H1 (cell line): ENCODE data around the gene TIE1. TPM values are rescaled to one million over a fixed set of nuclear protein-coding genes. Genes with fewer than 3 reads are reported as not detected.

Experiments used
- CTCF ChIA-PET: fragments of 300-600 bp; sonication (Branson Sonifier 250); formaldehyde crosslinking; loops from one replicate; lab custom pipeline; 2021; ENCODE audit not compliant: partially characterized antibody; lab: Charles Lee
- POLR2A ChIA-PET: fragments of 300-600 bp; sonication (Branson Sonifier 250); formaldehyde crosslinking; loops from one replicate; lab custom pipeline; 2021; ENCODE audit warnings: inconsistent platforms; ENCODE audit not compliant: partially characterized antibody; lab: Charles Lee
- DNase-seq, 2 experiments: peaks; one replicate each; pipeline versions ENCODE4 v3.0.0 to v3.0.0-alpha.2; 2010 to 2022; ENCODE audit warnings: low spot score in 2 of 2, low read depth in 1 of 2, mixed read lengths in 1 of 2
- FAIRE-seq: peaks from 2 replicates; lab custom pipeline; 2011; peaks lifted over from hg19 to GRCh38; lab: Jason Lieb, UNC
- H2AFZ ChIP-seq: 2 replicates; pipeline ENCODE4 v1.8.1; 2012; ENCODE audit warnings: low read length, inconsistent platforms
- H2AK5ac ChIP-seq: 2 replicates; pipeline ENCODE4 v1.6.1; 2013; ENCODE audit warnings: low read depth, low read length
- H2BK120ac ChIP-seq: replicated peaks from 2 replicates; pipeline ENCODE3; 2013; ENCODE audit warnings: low read depth, low read length, inconsistent platforms
- H2BK12ac ChIP-seq: 2 replicates; pipeline ENCODE4 v1.6.1; 2013; ENCODE audit warnings: low read depth, low read length
- H2BK15ac ChIP-seq: 2 replicates; pipeline ENCODE4 v1.6.1; 2013; ENCODE audit warnings: low read length
- H2BK20ac ChIP-seq: 2 replicates; pipeline ENCODE4 v1.6.1; 2013; ENCODE audit warnings: low read length
- H2BK5ac ChIP-seq: 2 replicates; pipeline ENCODE4 v1.6.1; 2013; ENCODE audit warnings: low read depth, low read length
- H3K14ac ChIP-seq: 2 replicates; pipeline ENCODE4 v1.6.1; 2013; ENCODE audit warnings: inconsistent platforms; ENCODE audit not compliant: insufficient read length
- H3K18ac ChIP-seq: 2 replicates; pipeline ENCODE4 v1.6.1; 2013; ENCODE audit warnings: low read length; ENCODE audit errors: extremely low read depth
- H3K23ac ChIP-seq: 2 replicates; pipeline ENCODE4 v1.6.1; 2013; ENCODE audit warnings: inconsistent platforms; ENCODE audit not compliant: insufficient read length
- H3K23me2 ChIP-seq: 2 replicates; pipeline ENCODE4 v1.6.1; 2013; ENCODE audit warnings: low read depth, low read length
- H3K27ac ChIP-seq: 2 replicates; pipeline ENCODE4 v1.6.1; 2011; ENCODE audit warnings: low read depth, low read length, inconsistent platforms
- H3K27me3 ChIP-seq, 4 experiments: replicated peaks in 1 of 4; 1 replicate in 1 of 4; 2 replicates in 3 of 4; pipeline versions ENCODE4 v1.6.1 to v1.8.1; 2011 to 2013; ENCODE audit warnings: low read length in 3 of 4, mild to moderate bottlenecking in 3 of 4, inconsistent platforms in 2 of 4, mixed read lengths in 2 of 4, moderate library complexity in 1 of 4; ENCODE audit not compliant: control insufficient read depth in 3 of 4, insufficient read depth in 3 of 4; ENCODE audit errors: extremely low read depth in 1 of 4
- H3K36me3 ChIP-seq, 4 experiments: 2 replicates each; pipeline versions ENCODE4 v1.6.1 to v1.8.1; 2011 to 2013; ENCODE audit warnings: mild to moderate bottlenecking in 4 of 4, low read length in 3 of 4, moderate library complexity in 2 of 4, control low read depth in 1 of 4, inconsistent platforms in 1 of 4; ENCODE audit not compliant: insufficient read depth in 4 of 4, control insufficient read depth in 2 of 4
- H3K4ac ChIP-seq: replicated peaks from 2 replicates; pipeline ENCODE3; 2013; ENCODE audit warnings: low read length, low read depth, mixed read lengths, inconsistent platforms; ENCODE audit not compliant: insufficient read length
- H3K4me1 ChIP-seq, 4 experiments: replicated peaks in 1 of 4; 1 replicate in 1 of 4; 2 replicates in 3 of 4; pipeline versions ENCODE4 v1.6.1 to v1.8.1; 2011 to 2013; ENCODE audit warnings: low read length in 3 of 4, inconsistent platforms in 2 of 4, mixed read lengths in 1 of 4; ENCODE audit not compliant: insufficient read depth in 4 of 4, control insufficient read depth in 3 of 4
- H3K4me2 ChIP-seq, 2 experiments: 2 replicates each; pipeline versions ENCODE4 v1.6.1 to v1.8.1; 2011 to 2013; ENCODE audit warnings: low read depth in 2 of 2, low read length in 2 of 2, control low read depth in 1 of 2, inconsistent platforms in 1 of 2, mild to moderate bottlenecking in 1 of 2; ENCODE audit not compliant: insufficient read depth in 1 of 2
- H3K4me3 ChIP-seq, 4 experiments: fragments of 200-600, 300-600 bp in 1 of 4; sonication (generic), shearing (Covaris generic), sonication (Bioruptor Twin) in 1 of 4; 2 replicates each; pipeline versions ENCODE4 v1.5.1 to v1.8.1; 2011 to 2016; ENCODE audit warnings: low read length in 4 of 4, low read depth in 3 of 4, control low read depth in 2 of 4, inconsistent platforms in 2 of 4, mild to moderate bottlenecking in 2 of 4, mixed read lengths in 1 of 4, moderate library complexity in 1 of 4; ENCODE audit not compliant: insufficient read depth in 2 of 4; ENCODE audit errors: extremely low read depth in 1 of 4
- H3K56ac ChIP-seq: replicated peaks from 2 replicates; pipeline ENCODE3; 2013; ENCODE audit warnings: low read depth, mild to moderate bottlenecking, mixed read lengths, low read length, inconsistent platforms; ENCODE audit not compliant: insufficient read length
- H3K79me1 ChIP-seq: 2 replicates; pipeline ENCODE4 v1.6.1; 2013; ENCODE audit warnings: low read depth, low read length, control low read depth
- H3K79me2 ChIP-seq, 2 experiments: 2 replicates each; pipeline versions ENCODE4 v1.6.1 to v1.8.1; 2012 to 2013; ENCODE audit warnings: low read length in 2 of 2, mild to moderate bottlenecking in 2 of 2, inconsistent platforms in 1 of 2; ENCODE audit not compliant: insufficient read depth in 2 of 2, control insufficient read depth in 1 of 2
- H3K9ac ChIP-seq, 4 experiments: replicated peaks in 1 of 4; 1 replicate in 1 of 4; 2 replicates in 3 of 4; pipeline versions ENCODE4 v1.6.1 to v1.8.1; 2011 to 2013; ENCODE audit warnings: low read depth in 3 of 4, low read length in 3 of 4, control low read depth in 2 of 4, mild to moderate bottlenecking in 2 of 4, moderate library complexity in 2 of 4, inconsistent platforms in 1 of 4; ENCODE audit errors: extremely low read depth in 1 of 4
- H3K9me3 ChIP-seq, 2 experiments: 2 replicates each; pipeline versions ENCODE4 v1.6.1 to v1.8.1; 2012 to 2013; ENCODE audit warnings: mild to moderate bottlenecking in 2 of 2, moderate library complexity in 2 of 2, control low read depth in 1 of 2, inconsistent platforms in 1 of 2, low read depth in 1 of 2, low read length in 1 of 2, mixed read lengths in 1 of 2; ENCODE audit not compliant: insufficient read depth in 2 of 2
- H4K20me1 ChIP-seq, 2 experiments: replicated peaks in 1 of 2; 2 replicates each; pipeline versions ENCODE3 to v1.8.1; 2011 to 2013; ENCODE audit warnings: inconsistent platforms in 2 of 2, low read length in 2 of 2, mild to moderate bottlenecking in 1 of 2; ENCODE audit not compliant: insufficient read depth in 2 of 2, control insufficient read depth in 1 of 2
- H4K5ac ChIP-seq: 2 replicates; pipeline ENCODE4 v1.6.1; 2013; ENCODE audit warnings: low read length, low read depth, mixed read lengths, inconsistent platforms; ENCODE audit not compliant: insufficient read length
- H4K8ac ChIP-seq: 2 replicates; pipeline ENCODE4 v1.8.0; 2013; ENCODE audit warnings: mild to moderate bottlenecking, moderate library complexity, low read length, inconsistent platforms; ENCODE audit not compliant: insufficient read depth; ENCODE audit errors: extremely low read depth
- H4K91ac ChIP-seq: replicated peaks from 2 replicates; pipeline ENCODE3; 2013; ENCODE audit warnings: low read length, mixed read lengths, inconsistent platforms; ENCODE audit not compliant: insufficient read length
- CREB1 ChIP-seq: IDR thresholded peaks from 2 replicates; pipeline ENCODE4 v1.6.1; 2012; ENCODE audit warnings: inconsistent platforms
- JUN ChIP-seq: IDR thresholded peaks from 2 replicates; pipeline ENCODE4 v1.6.1; 2011; ENCODE audit warnings: low read depth, mild to moderate bottlenecking, improper control_type of control experiment, low read length
- KDM4A ChIP-seq: IDR thresholded peaks from one replicate; pipeline ENCODE4 v1.7.1; 2012; ENCODE audit warnings: low read depth, mild to moderate bottlenecking, moderate library complexity, low read length, inconsistent platforms; ENCODE audit not compliant: severe bottlenecking
- POLR2A ChIP-seq, 2 experiments: IDR thresholded peaks; 1 replicate in 1 of 2; 2 replicates in 1 of 2; pipeline ENCODE4 v1.6.1; 2011; ENCODE audit warnings: low read depth in 2 of 2, low read length in 2 of 2, mild to moderate bottlenecking in 2 of 2; ENCODE audit errors: control extremely low read depth in 1 of 2
- SP1 ChIP-seq: IDR thresholded peaks from 2 replicates; pipeline ENCODE4 v1.6.1; 2011; ENCODE audit warnings: low read depth, low read length
- SP4 ChIP-seq: IDR thresholded peaks from 2 replicates; pipeline ENCODE4 v1.6.1; 2012; ENCODE audit warnings: low read length, inconsistent platforms
- YY1 ChIP-seq: IDR thresholded peaks from 2 replicates; pipeline ENCODE4 v1.6.1; 2011; ENCODE audit warnings: low read depth, mild to moderate bottlenecking, low read length
- WGBS, 2 experiments: shearing (Covaris generic) in 1 of 2; methylation state at CpG; one replicate each; pipeline versions ENCODE4 v1.1.6 to v1.1.7; 2013 to 2015; ENCODE audit warnings: low lambda C conversion rate in 2 of 2, mixed read lengths in 2 of 2, inconsistent platforms in 1 of 2, low coverage in 1 of 2, missing lambda C conversion rate in 1 of 2; ENCODE audit not compliant: insufficient replicate concordance in 2 of 2, insufficient coverage in 1 of 2, insufficient read length in 1 of 2; ENCODE audit errors: extremely low coverage in 1 of 2, missing lambda C conversion rate in 1 of 2; 5-methylcytosine and 5-hydroxymethylcytosine counted together
- polyA plus RNA-seq, 7 experiments: library from polyadenylated mRNA; depleted of rRNA in 3 of 7; stranded (reverse) in 5 of 7; unstranded in 2 of 7; fragments of >200 nt in 5 of 7; fragments of 200-250 nt in 2 of 7; gene quantifications; 1 replicate in 5 of 7; 2 replicates in 1 of 7; 4 replicates in 1 of 7; pipeline versions ENCODE4 v1.2.1 to v1.2.3, GENCODE V29; 2011 to 2013; ENCODE audit warnings: missing spikeins in 2 of 7, mixed read lengths in 2 of 7
- total RNA-seq: library from RNA; stranded (reverse); fragmentation: NEBNext Ultra II Directional; extraction: Animal tissue kit (Norgen Biotek cat#: 25700); gene quantifications from 2 replicates; pipeline ENCODE4 v1.2.1, GENCODE V29; 2021
- TF ChIP-seq, protein P1 (sequence below), 3 experiments: IDR thresholded peaks; 1 replicate in 2 of 3; 2 replicates in 1 of 3; pipeline versions ENCODE4 v1.5.1 to v1.6.1; 2011; ENCODE audit warnings: low read length in 3 of 3, mild to moderate bottlenecking in 3 of 3, inconsistent platforms in 2 of 3, low read depth in 1 of 3, moderate library complexity in 1 of 3; ENCODE audit not compliant: insufficient read depth in 1 of 3; ENCODE audit errors: control extremely low read depth in 1 of 3
- TF ChIP-seq, protein P2 (sequence below): IDR thresholded peaks from 2 replicates; pipeline ENCODE4 v1.6.1; 2011; ENCODE audit warnings: low read depth, mild to moderate bottlenecking, low read length; ENCODE audit not compliant: insufficient read depth
- TF ChIP-seq, protein P3 (sequence below): IDR thresholded peaks from 2 replicates; pipeline ENCODE4 v1.6.1; 2011; ENCODE audit warnings: low read length, improper control_type of control experiment

The TIE1 gene
- total and polyA plus RNA-seq, 2 of the 8 experiments (the other 6 are each of a cell fraction or from before 2014, with no cell fraction given) = 0.74 to 2.2 TPM

DNA sequence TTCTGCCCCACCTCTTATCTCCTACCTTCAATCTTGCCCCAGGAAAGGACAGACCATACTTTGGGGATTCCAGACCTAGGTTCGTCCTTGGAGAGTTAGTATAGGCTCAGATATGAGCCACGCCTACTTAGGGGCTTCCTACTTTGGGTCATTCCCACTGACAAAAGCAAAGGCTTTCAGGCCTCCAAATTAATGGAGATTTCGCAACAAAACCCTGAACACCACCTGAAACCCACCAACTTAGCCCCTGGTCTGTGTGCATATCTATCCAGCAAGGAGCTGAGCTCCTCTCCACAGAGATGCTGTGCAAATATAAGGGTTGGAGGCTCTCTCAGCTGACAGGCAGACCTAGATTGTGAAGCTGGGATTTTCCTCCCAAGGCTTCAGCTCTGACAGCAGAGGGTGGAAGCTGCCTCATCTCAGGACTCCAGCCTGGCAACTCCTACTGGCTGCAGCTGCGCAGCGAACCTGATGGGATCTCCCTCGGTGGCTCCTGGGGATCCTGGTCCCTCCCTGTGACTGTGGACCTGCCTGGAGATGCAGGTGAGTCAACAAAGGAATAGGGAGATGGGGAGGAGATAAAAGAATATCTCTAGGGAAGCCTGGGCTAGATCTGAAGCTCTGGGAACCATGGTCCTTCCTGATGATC is 38.9 kb downstream of the TIE1 start:
- FAIRE-seq = no peak
- Histone ChIP-seq H2AK5ac (no peak overlapping the region), H3K18ac (no peak overlapping the region), H3K4me3 (no peak overlapping the region), H4K91ac (no peak overlapping the region), H3K23me2 (no peaks in the 10 kb centered on the region), H2BK15ac (no peak overlapping the region), H4K8ac (no peak overlapping the region), H2BK20ac (no peak overlapping the region), H4K5ac (no peak overlapping the region), H3K27me3 (no peaks in the 10 kb centered on the region), H2BK120ac (no peak overlapping the region), H3K27ac (no peak overlapping the region), H2BK5ac (no peak overlapping the region), H3K23ac (no peak overlapping the region), H3K4ac (no peak overlapping the region), H3K9ac (no peak overlapping the region), H2BK12ac (no peak overlapping the region), H3K14ac (no peak overlapping the region), H4K20me1 (no peaks in the 10 kb centered on the region), H3K56ac (no peak overlapping the region), H3K79me1 (no peaks in the 10 kb centered on the region), H3K9me3 (no peaks in the 10 kb centered on the region), H3K4me1 (no peaks in the 10 kb centered on the region), H3K79me2 (no peaks in the 10 kb centered on the region), H3K36me3 (no peaks in the 10 kb centered on the region), H3K4me2 (no peak overlapping the region), H2AFZ (no peak overlapping the region)
- ChIA-PET CTCF (interaction anchor here (0.9 to 1.0 kb wide), 2 partner anchors 10 to 75 kb away, joined by 3 to 4 read pairs; no protein-coding TSS in a partner anchor), POLR2A (interaction anchor here (1.4 to 2.3 kb wide), 3 partner anchors 19 to 29 kb away, joined by 3 to 9 read pairs (median 5); partner anchors contain the start of genes CDC20 and ELOVL1)
- WGBS, 2 experiments = 76% methylated on average over 6 of the region's 6 CpGs; no CpG with 5 or more reads in 1 of the 2 experiments
- no peak for DNase-seq
- TF ChIP-seq YY1 (no peak), SP4 (no peak), CREB1 (no peak), KDM4A (no peak), SP1 (no peak), POLR2A (IDR thresholded peaks at IDR 0.05; ENCODE audit: control extremely low read depth in 1 of 2, low read depth in 2 of 2, low read length in 2 of 2) (no peak), JUN (no peak)
- TF ChIP-seq, protein P1, sequence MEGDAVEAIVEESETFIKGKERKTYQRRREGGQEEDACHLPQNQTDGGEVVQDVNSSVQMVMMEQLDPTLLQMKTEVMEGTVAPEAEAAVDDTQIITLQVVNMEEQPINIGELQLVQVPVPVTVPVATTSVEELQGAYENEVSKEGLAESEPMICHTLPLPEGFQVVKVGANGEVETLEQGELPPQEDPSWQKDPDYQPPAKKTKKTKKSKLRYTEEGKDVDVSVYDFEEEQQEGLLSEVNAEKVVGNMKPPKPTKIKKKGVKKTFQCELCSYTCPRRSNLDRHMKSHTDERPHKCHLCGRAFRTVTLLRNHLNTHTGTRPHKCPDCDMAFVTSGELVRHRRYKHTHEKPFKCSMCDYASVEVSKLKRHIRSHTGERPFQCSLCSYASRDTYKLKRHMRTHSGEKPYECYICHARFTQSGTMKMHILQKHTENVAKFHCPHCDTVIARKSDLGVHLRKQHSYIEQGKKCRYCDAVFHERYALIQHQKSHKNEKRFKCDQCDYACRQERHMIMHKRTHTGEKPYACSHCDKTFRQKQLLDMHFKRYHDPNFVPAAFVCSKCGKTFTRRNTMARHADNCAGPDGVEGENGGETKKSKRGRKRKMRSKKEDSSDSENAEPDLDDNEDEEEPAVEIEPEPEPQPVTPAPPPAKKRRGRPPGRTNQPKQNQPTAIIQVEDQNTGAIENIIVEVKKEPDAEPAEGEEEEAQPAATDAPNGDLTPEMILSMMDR (IDR thresholded peaks at IDR 0.05; ENCODE audit: control extremely low read depth in 1 of 3, insufficient read depth in 1 of 3, low read depth in 1 of 3, low read length in 3 of 3) = no peak
- TF ChIP-seq, protein P2, sequence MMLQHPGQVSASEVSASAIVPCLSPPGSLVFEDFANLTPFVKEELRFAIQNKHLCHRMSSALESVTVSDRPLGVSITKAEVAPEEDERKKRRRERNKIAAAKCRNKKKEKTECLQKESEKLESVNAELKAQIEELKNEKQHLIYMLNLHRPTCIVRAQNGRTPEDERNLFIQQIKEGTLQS = no peak
- TF ChIP-seq, protein P3, sequence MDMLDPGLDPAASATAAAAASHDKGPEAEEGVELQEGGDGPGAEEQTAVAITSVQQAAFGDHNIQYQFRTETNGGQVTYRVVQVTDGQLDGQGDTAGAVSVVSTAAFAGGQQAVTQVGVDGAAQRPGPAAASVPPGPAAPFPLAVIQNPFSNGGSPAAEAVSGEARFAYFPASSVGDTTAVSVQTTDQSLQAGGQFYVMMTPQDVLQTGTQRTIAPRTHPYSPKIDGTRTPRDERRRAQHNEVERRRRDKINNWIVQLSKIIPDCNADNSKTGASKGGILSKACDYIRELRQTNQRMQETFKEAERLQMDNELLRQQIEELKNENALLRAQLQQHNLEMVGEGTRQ = no peak
